Kidney epithelial cell (primary cell): ENCODE data around the gene FSTL5. TPM values are rescaled to one million over a fixed set of nuclear protein-coding genes. Genes with fewer than 3 reads are reported as not detected.

Experiments used
- DNase-seq: peaks from one replicate; pipeline ENCODE4 v3.0.0-alpha.2; 2010; ENCODE audit warnings: low read depth
- H3K27me3 ChIP-seq: 2 replicates; pipeline ENCODE4 v1.6.0; 2011; ENCODE audit warnings: low read length; ENCODE audit not compliant: control insufficient read depth, insufficient read depth
- H3K36me3 ChIP-seq: 2 replicates; pipeline ENCODE4 v1.5.1; 2011; ENCODE audit warnings: low read length; ENCODE audit not compliant: control insufficient read depth, insufficient read depth
- H3K4me3 ChIP-seq: 2 replicates; pipeline ENCODE4 v1.5.1; 2011; ENCODE audit warnings: low read depth, mild to moderate bottlenecking, control low read depth, low read length
- CTCF ChIP-seq: IDR thresholded peaks from 2 replicates; pipeline ENCODE4 v1.5.1; 2011; ENCODE audit warnings: mild to moderate bottlenecking, moderate library complexity, low read length, control low read depth, inconsistent platforms; ENCODE audit not compliant: insufficient read depth, poor library complexity, severe bottlenecking
- total RNA-seq: library from RNA; depleted of rRNA; stranded (reverse); fragments of >200 nt; gene quantifications from 2 replicates; pipeline ENCODE4 v1.2.3, GENCODE V29; 2015

Gene FSTL5
- total RNA-seq, 1 donor from 2014 or later = not detected

GRCh38 chr4:161949946-161950725, 213.7 kb downstream of the FSTL5 start:
- Histone ChIP-seq H3K27me3 (no peaks in the 10 kb centered on the region), H3K4me3 (no peak overlapping the region), H3K36me3 (no peaks in the 10 kb centered on the region)
- no peak for DNase-seq
- no peak for TF ChIP-seq CTCF

GRCh38 chr4:161948026-161948770, 215.6 kb downstream of the FSTL5 start:
- TF ChIP-seq CTCF = no peak
- Histone ChIP-seq H3K27me3 (no peaks in the 10 kb centered on the region), H3K36me3 (no peaks in the 10 kb centered on the region), H3K4me3 (no peak overlapping the region)
- no peak for DNase-seq

GRCh38 chr4:161937596-161937995, 226.2 kb downstream of the FSTL5 start:
- DNase-seq = no peak
- H3K36me3 ChIP-seq = no peaks in the 10 kb centered on the region

GRCh38 chr4:161936625-161937550, 226.9 kb downstream of the FSTL5 start:
- DNase-seq = peak; percentile 73
- TF ChIP-seq CTCF = no peak
- no peaks in the 10 kb centered on the region for H3K36me3 ChIP-seq
- no peak overlapping the region for H3K4me3 ChIP-seq
- H3K27me3 ChIP-seq = no peaks in the 10 kb centered on the region

More at GRCh38 chr4:161937596-161937995, 226.2 kb downstream of the FSTL5 start:
- no peaks in the 10 kb centered on the region for H3K27me3 ChIP-seq
- no peak for TF ChIP-seq CTCF
- no peak overlapping the region for H3K4me3 ChIP-seq

- Histone ChIP-seq H3K36me3 (no peaks in the 10 kb centered on the region), H3K27me3 (no peaks in the 10 kb centered on the region), H3K4me3 (no peak overlapping the region)
- TF ChIP-seq CTCF = no peak
- no peak for DNase-seq
These were observed 232.7 kb downstream of the FSTL5 start for GRCh38 chr4:161931089-161931488.
